ENCODE measurements around the gene KAT2B. TPM values are rescaled to one million over a fixed set of nuclear protein-coding genes. Genes with fewer than 3 reads are reported as not detected.

The KAT2B gene
- total and polyA plus RNA-seq, 2 of the 13 experiments (the other 11 are each of a cell fraction or from before 2014, with no cell fraction given), result 0.97 to 1.7 TPM

GRCh38 chr3:20194793-20195460, 154.7 kb downstream of the KAT2B start (continued):
- TF ChIP-seq BCLAF1 (IDR thresholded peaks at IDR 0.05), result no peak
- no peak for TF ChIP-seq YEATS4 (CRISPR knock-in tag; IDR thresholded peaks at IDR 0.05; ENCODE audit: borderline replicate concordance)
- TF ChIP-seq ZNF512B (CRISPR knock-in tag; IDR thresholded peaks at IDR 0.05; ENCODE audit: borderline replicate concordance), result no peak
- no peak for TF ChIP-seq SIN3A (IDR thresholded peaks at IDR 0.05; ENCODE audit: borderline replicate concordance, low read depth, low read length)

GRCh38 chr3:20197775-20198174, 157.5 kb downstream of the KAT2B start:
- no peaks in the 10 kb centered on the region for H3K4me1 ChIP-seq (ENCODE audit: insufficient read depth, low read length)
- H3K27me3 ChIP-seq (ENCODE audit: control insufficient read depth in 1 of 2, insufficient read depth in 2 of 2, low read length in 2 of 2), result no peaks in the 10 kb centered on the region
- H3K27ac ChIP-seq (ENCODE audit: extremely low read length, insufficient read depth, low read length), result no peak overlapping the region
- no peaks in the 10 kb centered on the region for H3K36me3 ChIP-seq (replicated peaks in 1 of 2; ENCODE audit: control insufficient read depth in 1 of 2, insufficient read depth in 2 of 2, low read length in 2 of 2)
- intact Hi-C loops (cut with micrococcal nuclease; ENCODE audit: unreplicated experiment), result no loop called here
- H3K4me3 ChIP-seq (replicated peaks in 1 of 3; ENCODE audit: insufficient read depth in 1 of 3, low read depth in 2 of 3, low read length in 3 of 3), result no peak overlapping the region
- no peaks in the 10 kb centered on the region for H4K20me1 ChIP-seq (ENCODE audit: insufficient read depth, low read length)
- no TSS peak for BruUV-seq (replicated peaks)
- WGBS (ENCODE audit: low lambda C conversion rate), result 17% methylated on average over 3 of the region's 3 CpGs
- H3K9ac ChIP-seq (ENCODE audit: insufficient read depth, low read depth, low read length), result no peak overlapping the region
- in situ Hi-C loops (cut with HindIII; ENCODE audit: extremely low pct_ligation_motif_present, low pct_unique_long_range_greater_than_20kb), result no loop called here
- no peak for DNase-seq (ENCODE audit: low spot score)
- CTCF ChIA-PET (ENCODE audit: low intra/inter-chr PET ratio, low total read pairs), result no interaction called here
- no peaks in the 10 kb centered on the region for H3K9me3 ChIP-seq (ENCODE audit: low read length)
- POLR2A ChIA-PET, result no interaction called here
- no peak for FAIRE-seq
- no peak for TF ChIP-seq CREB1 (IDR thresholded peaks at IDR 0.05)
- no peak for TF ChIP-seq CREB1 (CRISPR knock-in tag; IDR thresholded peaks at IDR 0.05)
- no peak for TF ChIP-seq ZFP82 (CRISPR knock-in tag; IDR thresholded peaks at IDR 0.05; ENCODE audit: borderline replicate concordance)
- TF ChIP-seq SP5 (CRISPR knock-in tag; IDR thresholded peaks at IDR 0.05; ENCODE audit: borderline replicate concordance, low read depth), result no peak
- no peak for TF ChIP-seq ZNF180 (CRISPR knock-in tag; IDR thresholded peaks at IDR 0.05; ENCODE audit: borderline replicate concordance, low read depth)
- TF ChIP-seq SIX1 (CRISPR knock-in tag; IDR thresholded peaks at IDR 0.05; ENCODE audit: borderline replicate concordance), result no peak
- TF ChIP-seq ZNF580 (CRISPR knock-in tag; IDR thresholded peaks at IDR 0.05; ENCODE audit: borderline replicate concordance, low read depth), result no peak
- TF ChIP-seq ATF3 (CRISPR knock-in tag; IDR thresholded peaks at IDR 0.05), result no peak
- H3K4me2 ChIP-seq (ENCODE audit: low read depth, low read length), result no peak overlapping the region
- no peak for ATAC-seq
- H3K79me2 ChIP-seq (ENCODE audit: insufficient read depth, low read length), result no peaks in the 10 kb centered on the region
- no peak overlapping the region for H2AFZ ChIP-seq (ENCODE audit: low read length)
